Activated T-helper 1 cell treated with anti-CD3 and anti-CD28 coated beads, Interleukin-12 subunit alpha, Interleukin-12 subunit beta, Interleukin-2, Interleukin-4 antibody, amounts not matched to agents 30 ng/mL and 10 ng/mL and 1 ng/mL, durations not matched to agents 14 hours and 24 hours and 36 hours (primary cell): ENCODE measurements around the gene HTR4. TPM values are rescaled to one million over a fixed set of nuclear protein-coding genes. Genes with fewer than 3 reads are reported as not detected.
A peak's percentile ranks its signal among the peaks of the same experiment; 100 is the strongest.

Experiments used
- DNase-seq: peaks from one replicate; pipeline ENCODE4 v3.0.0; 2021; ENCODE audit warnings: low spot score
- H3K27ac Mint-ChIP-seq: one replicate; pipeline ENCODE4 v1.8.0; 2021; ENCODE audit warnings: mild to moderate bottlenecking, mixed read lengths
- H3K27me3 Mint-ChIP-seq: one replicate; pipeline ENCODE4 v1.8.0; 2022; ENCODE audit warnings: mild to moderate bottlenecking, moderate library complexity, mixed read lengths; ENCODE audit not compliant: insufficient read depth
- H3K36me3 Mint-ChIP-seq: one replicate; pipeline ENCODE4 v1.8.0; 2021; ENCODE audit warnings: low read depth, mixed read lengths
- H3K4me1 Mint-ChIP-seq: one replicate; pipeline ENCODE4 v1.8.0; 2021; ENCODE audit warnings: low read depth, mixed read lengths
- H3K4me3 Mint-ChIP-seq: one replicate; pipeline ENCODE4 v1.8.0; 2021; ENCODE audit warnings: mild to moderate bottlenecking, moderate library complexity, mixed read lengths
- H3K9me3 Mint-ChIP-seq: one replicate; pipeline ENCODE4 v1.8.0; 2021; ENCODE audit warnings: mixed read lengths
- intact Hi-C: fragments of 100-400 bp; cut with micrococcal nuclease; formaldehyde crosslinking; loops from one replicate; pipeline ENCODE4 v1.15.1; 2024
- total RNA-seq: library from RNA; stranded (reverse); gene quantifications from 2 replicates; pipeline ENCODE4 v1.2.3, GENCODE V29; 2022

Gene HTR4
- total RNA-seq, 1 donor from 2014 or later, result not detected

DNA sequence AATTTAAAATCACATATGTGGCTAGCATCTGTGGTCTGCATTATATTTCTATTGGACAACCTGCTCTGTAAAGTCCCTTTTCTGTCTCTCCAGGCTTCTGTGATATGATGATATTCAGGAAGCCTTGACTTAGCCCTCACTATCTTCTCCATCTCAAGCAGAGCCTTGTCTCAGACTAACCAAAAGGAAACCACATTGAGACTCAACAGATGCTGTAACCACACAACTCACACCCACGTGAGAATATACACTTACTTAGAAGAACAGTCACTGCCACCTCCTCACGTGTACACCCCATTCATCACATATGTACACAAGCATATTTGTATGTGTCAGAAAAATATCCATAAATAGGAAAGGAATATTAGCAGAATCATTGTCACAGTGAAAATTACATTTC is 33.6 kb downstream of the HTR4 start:
- Mint-ChIP-seq H3K4me1 (peaks cover 36% of the 10 kb centered on the region), H3K36me3 (no peaks in the 10 kb centered on the region), H3K4me3 (no peak overlapping the region), H3K9me3 (no peaks in the 10 kb centered on the region), H3K27me3 (peaks cover 24% of the 10 kb centered on the region), H3K27ac (peak overlapping the region; percentile 28)
- intact Hi-C loops, result loop anchor here (1.0 to 5.0 kb wide), 4 partner anchors 89 to 434 kb away; partner anchors contain the start of gene FBXO38
- peak; percentile 48 for DNase-seq

DNA sequence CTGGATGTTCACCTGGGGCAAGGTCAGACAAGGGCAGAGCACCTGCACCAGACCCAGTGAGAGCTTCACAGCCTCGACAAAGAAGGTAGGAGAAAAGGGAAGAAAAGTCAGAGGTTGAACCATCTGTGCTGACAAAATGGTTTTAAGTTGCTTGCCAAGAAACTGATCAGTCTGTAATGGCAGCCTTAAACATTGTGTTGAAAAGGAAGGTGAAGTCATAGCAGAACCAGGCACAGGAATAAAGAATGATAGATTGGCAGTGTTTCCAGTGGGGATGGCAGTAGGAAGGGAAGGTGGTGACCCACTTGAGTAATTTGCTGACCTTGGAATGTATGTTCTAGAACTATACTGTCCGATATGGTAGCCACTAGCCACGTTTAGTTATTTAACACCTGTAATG is 34.2 kb downstream of the HTR4 start:
- Mint-ChIP-seq H3K27ac (peak overlapping the region; percentile 24), H3K36me3 (no peaks in the 10 kb centered on the region), H3K9me3 (no peaks in the 10 kb centered on the region), H3K4me3 (no peak overlapping the region), H3K27me3 (peaks cover 24% of the 10 kb centered on the region), H3K4me1 (peaks cover 36% of the 10 kb centered on the region)
- DNase-seq, result no peak
- intact Hi-C loops, result loop anchor here (1.0 to 5.0 kb wide), 4 partner anchors 89 to 434 kb away; partner anchors contain the start of gene FBXO38

DNA sequence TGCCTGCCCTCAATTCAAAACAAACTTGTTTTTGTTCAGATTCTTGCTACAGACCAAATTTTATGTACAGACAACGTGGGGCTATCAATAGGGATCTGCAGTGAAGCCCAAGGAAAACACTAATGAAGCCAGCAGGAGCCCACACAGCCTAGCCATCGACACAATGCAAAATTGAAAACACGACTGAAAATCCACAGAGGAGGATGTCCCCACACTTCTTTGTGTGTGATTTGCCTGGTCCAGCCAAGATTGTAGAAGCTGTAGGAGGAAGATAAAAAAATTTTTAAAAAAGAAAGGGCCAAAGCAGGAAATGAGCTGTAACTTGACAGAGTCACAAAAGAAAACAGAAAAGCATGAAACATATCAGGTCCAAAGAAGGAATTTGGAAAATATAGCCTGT is 34.8 kb downstream of the HTR4 start:
- peaks cover 24% of the 10 kb centered on the region for H3K27me3 Mint-ChIP-seq
- H3K36me3 Mint-ChIP-seq, result no peaks in the 10 kb centered on the region
- intact Hi-C loops, result no loop called here
- no peak for DNase-seq
- H3K27ac Mint-ChIP-seq, result no peak overlapping the region
- peak overlapping the region; percentile 13 for H3K4me3 Mint-ChIP-seq
- peaks cover 36% of the 10 kb centered on the region for H3K4me1 Mint-ChIP-seq
- H3K9me3 Mint-ChIP-seq, result no peaks in the 10 kb centered on the region

DNA sequence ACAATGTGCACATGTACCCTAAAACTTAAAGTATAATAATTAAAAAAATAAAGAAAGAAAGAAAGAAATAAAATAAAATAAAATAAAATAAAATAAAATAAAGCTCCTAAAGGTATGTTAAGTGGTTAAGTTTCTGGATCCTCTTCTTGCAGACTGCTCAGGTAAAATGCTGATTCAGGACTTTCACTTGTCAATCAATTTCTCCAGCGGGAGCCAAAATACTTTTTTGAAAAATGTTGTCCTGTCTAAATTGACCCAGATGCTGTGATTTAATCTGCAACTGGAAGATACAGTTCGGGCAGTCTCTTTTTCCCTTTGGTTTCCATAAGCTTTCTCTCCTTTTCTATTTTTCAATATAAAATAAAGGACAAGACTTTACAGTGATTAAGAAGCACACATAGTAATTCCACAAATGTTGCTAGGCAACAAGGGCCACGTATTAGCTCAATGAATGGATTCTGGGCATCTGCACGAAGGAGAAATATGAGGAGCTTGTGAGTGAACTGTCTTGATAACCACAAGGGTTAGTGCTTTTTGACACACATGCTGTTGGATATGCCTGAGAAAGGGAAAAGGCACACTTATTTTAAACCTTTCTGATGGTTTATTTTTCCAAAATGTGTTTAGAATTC is 38.6 kb downstream of the HTR4 start:
- DNase-seq, result no peak
- H3K27ac Mint-ChIP-seq, result no peak overlapping the region
- H3K9me3 Mint-ChIP-seq, result no peaks in the 10 kb centered on the region
- peaks cover 21% of the 10 kb centered on the region for H3K4me1 Mint-ChIP-seq
- H3K36me3 Mint-ChIP-seq, result no peaks in the 10 kb centered on the region
- peaks cover 11% of the 10 kb centered on the region for H3K27me3 Mint-ChIP-seq
- intact Hi-C loops, result no loop called here
- H3K4me3 Mint-ChIP-seq, result no peak overlapping the region

DNA sequence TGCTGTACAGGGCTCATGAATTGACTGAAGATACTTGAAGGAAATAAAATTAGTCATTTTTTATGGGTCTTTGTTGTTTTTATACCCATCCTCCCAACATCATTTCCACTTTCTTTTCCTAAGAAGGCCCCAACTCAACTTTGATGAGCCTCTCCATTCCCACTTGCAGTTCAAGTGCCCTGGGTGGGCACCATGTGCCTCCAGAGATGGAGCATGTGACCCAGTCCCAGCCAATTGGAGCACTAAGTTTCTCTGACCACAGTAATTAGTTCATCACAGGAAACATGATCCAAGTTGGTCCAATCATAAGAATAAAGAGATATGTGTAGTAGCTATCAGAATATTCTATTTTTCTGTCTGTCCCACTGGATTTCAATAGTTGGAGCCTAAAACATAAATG is 46.9 kb downstream of the HTR4 start:
- H3K36me3 Mint-ChIP-seq, result no peaks in the 10 kb centered on the region
- H3K27me3 Mint-ChIP-seq, result peaks cover 2% of the 10 kb centered on the region
- no peak overlapping the region for H3K4me3 Mint-ChIP-seq
- H3K27ac Mint-ChIP-seq, result no peak overlapping the region
- intact Hi-C loops, result no loop called here
- DNase-seq, result no peak
- no peaks in the 10 kb centered on the region for H3K9me3 Mint-ChIP-seq
- no peaks in the 10 kb centered on the region for H3K4me1 Mint-ChIP-seq

DNA sequence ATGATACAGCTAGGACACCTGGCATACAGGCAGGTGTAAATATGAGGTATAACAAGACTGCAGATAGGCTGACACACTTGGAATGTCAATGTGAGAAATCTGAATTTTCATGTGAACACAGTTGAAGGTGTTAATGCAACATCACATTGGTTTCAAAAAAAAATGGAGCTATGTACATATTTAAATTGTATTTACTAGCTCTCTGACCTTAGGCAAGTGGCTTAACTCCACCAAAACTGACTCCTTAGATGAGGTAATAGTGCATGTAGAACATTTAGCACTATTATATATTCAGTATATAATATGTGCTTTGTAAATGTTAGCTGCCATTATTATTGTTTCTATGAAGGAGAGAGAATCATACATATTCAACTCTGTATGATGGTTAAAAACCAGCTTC is 48.0 kb downstream of the HTR4 start:
- Mint-ChIP-seq H3K4me3 (no peak overlapping the region), H3K36me3 (no peaks in the 10 kb centered on the region), H3K27me3 (peaks cover 2% of the 10 kb centered on the region), H3K4me1 (no peaks in the 10 kb centered on the region), H3K27ac (no peak overlapping the region), H3K9me3 (no peaks in the 10 kb centered on the region)
- no peak for DNase-seq
- intact Hi-C loops, result no loop called here

DNA sequence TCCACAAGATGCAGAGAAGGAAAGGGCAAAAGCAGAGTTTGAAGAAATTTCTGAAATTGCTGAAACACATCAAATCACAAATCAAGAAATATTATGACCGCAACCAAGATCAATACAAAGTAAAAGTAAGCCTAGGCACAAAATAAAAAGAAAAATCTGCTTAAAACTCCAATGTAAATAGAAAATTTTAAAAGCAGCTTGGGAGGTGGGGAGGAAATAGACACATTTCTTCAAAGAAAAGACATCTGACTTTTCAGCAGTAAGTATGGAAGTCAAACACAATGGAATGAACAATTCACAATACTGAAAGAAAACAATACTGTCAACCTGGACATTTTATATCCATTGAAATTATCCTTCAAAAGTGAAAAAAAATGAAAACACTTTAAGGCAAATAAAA is 55.1 kb downstream of the HTR4 start:
- DNase-seq, result no peak
- Mint-ChIP-seq H3K4me3 (no peak overlapping the region), H3K27me3 (peaks cover 2% of the 10 kb centered on the region), H3K27ac (no peak overlapping the region), H3K4me1 (no peaks in the 10 kb centered on the region), H3K9me3 (peaks cover 8% of the 10 kb centered on the region), H3K36me3 (no peaks in the 10 kb centered on the region)
- intact Hi-C loops, result no loop called here

DNA sequence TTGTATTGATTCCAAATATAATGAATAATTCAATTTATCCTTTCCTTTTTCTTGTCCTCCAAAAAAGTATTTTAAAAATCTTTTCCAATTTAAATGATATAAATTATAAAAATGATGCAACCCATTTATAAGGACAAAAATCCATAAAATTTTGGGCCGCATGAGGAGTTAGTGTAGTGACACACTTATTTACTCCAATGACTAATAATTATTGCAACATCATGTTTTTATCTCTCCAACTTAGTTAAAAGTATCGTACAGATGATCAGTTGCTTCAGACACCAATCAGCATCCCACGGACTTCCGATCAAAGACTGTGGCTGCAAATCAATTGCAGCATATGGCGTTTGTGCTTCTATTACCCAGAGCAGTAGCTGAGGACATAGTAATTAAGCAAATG is 58.6 kb downstream of the HTR4 start:
- no peak overlapping the region for H3K27ac Mint-ChIP-seq
- H3K36me3 Mint-ChIP-seq, result no peaks in the 10 kb centered on the region
- H3K4me3 Mint-ChIP-seq, result no peak overlapping the region
- no peaks in the 10 kb centered on the region for H3K4me1 Mint-ChIP-seq
- intact Hi-C loops, result no loop called here
- DNase-seq, result no peak
- H3K27me3 Mint-ChIP-seq, result no peaks in the 10 kb centered on the region
- peaks cover 8% of the 10 kb centered on the region for H3K9me3 Mint-ChIP-seq

DNA sequence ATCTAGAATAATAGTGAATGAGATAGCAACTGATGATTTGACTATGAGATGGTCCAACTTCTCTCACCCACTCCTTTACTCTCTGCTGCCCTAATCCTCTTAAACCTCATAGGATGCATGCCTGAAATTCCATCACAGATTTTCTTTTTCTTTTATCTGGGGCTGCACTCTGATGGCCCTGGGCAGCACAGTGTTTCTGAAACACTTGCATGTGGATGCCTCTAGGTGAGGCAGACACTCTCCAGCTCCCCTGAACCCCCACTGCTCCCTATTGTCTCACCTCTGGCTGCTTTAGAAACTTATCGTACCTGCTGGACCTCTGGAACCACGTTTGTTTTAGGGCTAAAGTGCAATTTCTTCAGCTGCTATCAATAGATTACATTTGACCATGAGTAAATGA is 67.5 kb downstream of the HTR4 start:
- intact Hi-C loops, result no loop called here
- no peak for DNase-seq
- Mint-ChIP-seq H3K4me1 (no peaks in the 10 kb centered on the region), H3K36me3 (no peaks in the 10 kb centered on the region), H3K27me3 (no peaks in the 10 kb centered on the region), H3K4me3 (no peak overlapping the region), H3K27ac (no peak overlapping the region), H3K9me3 (no peaks in the 10 kb centered on the region)

DNA sequence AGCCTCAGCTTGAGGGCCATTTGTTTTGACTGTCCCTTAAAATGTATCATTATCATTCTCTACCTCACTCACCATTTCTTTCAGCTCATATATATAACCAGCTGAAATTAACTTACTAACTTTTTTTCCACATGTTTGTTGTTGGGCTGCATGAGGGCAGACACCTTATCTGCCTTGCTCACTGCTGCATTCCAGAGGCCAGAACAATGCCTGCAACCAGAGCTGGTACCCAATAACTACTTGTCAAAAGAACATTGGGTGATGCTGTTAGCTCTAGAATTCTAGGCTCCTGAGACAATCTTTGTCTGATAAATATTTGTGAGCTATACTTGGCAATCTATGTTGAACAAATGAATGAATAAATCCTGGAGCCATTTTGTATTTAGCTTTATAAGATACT is 68.3 kb downstream of the HTR4 start:
- DNase-seq, result no peak
- H3K27me3 Mint-ChIP-seq, result peaks cover 2% of the 10 kb centered on the region
- intact Hi-C loops, result no loop called here

DNA sequence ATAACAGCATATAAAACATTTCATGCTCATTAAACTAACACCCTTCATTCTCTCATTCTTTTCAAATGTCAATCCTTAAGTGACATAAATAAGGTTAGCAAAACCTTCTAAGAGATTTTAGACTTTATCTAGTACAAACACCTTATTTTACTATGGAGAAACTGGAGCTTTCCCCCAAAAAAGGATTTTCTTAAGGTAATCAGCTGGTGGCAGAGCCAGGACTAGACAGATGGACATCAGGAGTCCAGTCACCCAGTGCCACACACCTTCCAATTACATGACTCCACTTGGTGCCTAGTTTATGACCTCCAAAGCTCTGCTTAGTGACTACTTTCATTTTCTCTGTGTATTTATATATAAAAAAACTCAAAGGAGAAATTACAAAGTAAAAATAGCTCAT is 70.2 kb downstream of the HTR4 start:
- Mint-ChIP-seq H3K9me3 (no peaks in the 10 kb centered on the region), H3K4me1 (no peaks in the 10 kb centered on the region), H3K27me3 (peaks cover 6% of the 10 kb centered on the region), H3K4me3 (no peak overlapping the region), H3K36me3 (no peaks in the 10 kb centered on the region), H3K27ac (no peak overlapping the region)
- DNase-seq, result no peak
- intact Hi-C loops, result no loop called here

More for the DNA sequence above, 68.3 kb downstream of the HTR4 start:
- Mint-ChIP-seq H3K4me1 (no peaks in the 10 kb centered on the region), H3K27ac (no peak overlapping the region), H3K36me3 (no peaks in the 10 kb centered on the region), H3K9me3 (no peaks in the 10 kb centered on the region), H3K4me3 (no peak overlapping the region)

DNA sequence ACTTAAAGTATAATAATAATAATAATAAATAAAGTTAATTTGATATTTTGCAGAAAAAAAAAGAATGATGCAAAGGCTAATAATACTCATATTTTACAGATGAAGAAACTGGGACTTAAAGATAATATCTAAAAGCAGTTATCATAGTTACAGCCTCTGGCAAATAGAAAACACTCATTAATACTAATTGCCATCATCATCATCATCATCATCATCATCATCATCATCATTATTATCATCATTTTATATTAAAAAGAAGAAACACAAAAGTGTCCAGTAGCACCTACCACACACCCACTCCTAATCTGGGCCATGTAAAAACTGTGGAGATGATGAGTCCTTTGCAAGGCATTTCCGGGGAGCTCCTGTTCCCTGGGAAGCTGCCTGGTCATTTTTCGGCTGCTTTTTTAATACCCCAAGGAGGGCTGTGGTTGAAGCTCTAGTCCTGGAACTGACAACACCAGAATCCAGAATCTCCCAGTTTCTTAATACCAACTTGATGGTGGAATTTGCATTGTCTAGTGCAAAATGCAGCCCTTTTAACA is 70.8 kb downstream of the HTR4 start:
- Mint-ChIP-seq H3K9me3 (no peaks in the 10 kb centered on the region), H3K4me3 (no peak overlapping the region), H3K4me1 (no peaks in the 10 kb centered on the region), H3K36me3 (no peaks in the 10 kb centered on the region), H3K27ac (no peak overlapping the region), H3K27me3 (peaks cover 6% of the 10 kb centered on the region)
- intact Hi-C loops, result no loop called here
- no peak for DNase-seq

DNA sequence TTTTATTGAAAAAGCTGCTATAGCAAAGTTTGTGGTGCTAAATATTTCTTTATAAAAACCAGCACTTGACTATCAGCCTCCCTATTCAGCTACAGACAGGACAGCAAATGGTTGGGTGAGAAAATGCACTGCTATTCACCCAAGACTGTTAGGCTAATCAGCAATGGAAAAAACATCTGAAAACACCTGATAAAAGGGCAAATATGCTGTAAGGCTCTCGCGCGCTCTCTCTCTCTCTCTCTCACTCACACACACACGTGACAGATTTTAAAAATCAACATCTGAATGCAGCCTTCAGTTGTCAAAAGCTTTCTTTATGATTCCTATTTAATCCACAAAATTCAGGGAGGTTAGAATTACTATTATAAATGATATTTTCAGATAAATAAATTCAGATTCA is 80.2 kb downstream of the HTR4 start:
- Mint-ChIP-seq H3K36me3 (no peaks in the 10 kb centered on the region), H3K9me3 (no peaks in the 10 kb centered on the region), H3K27me3 (no peaks in the 10 kb centered on the region), H3K27ac (no peak overlapping the region), H3K4me1 (no peaks in the 10 kb centered on the region), H3K4me3 (no peak overlapping the region)
- no peak for DNase-seq
- intact Hi-C loops, result no loop called here

DNA sequence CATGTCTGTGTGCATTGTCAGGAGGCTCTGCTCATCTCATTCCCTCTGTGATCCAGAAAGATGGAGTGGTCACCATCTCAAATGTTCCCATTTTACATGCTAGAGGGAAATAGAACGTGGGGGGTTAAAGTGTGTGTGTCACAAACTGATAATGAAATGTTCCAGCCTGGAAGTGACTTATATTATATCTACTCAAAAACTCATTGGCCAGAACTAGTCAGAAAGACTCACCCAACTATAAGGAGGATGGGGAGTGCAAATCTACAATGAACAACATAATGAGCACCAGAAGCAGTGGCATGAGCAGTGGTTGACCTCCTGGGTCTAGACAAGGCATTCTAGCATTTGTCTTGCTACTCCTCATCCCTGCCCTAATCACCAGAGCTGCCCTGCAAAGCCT is 81.0 kb downstream of the HTR4 start:
- no peaks in the 10 kb centered on the region for H3K9me3 Mint-ChIP-seq
- H3K4me1 Mint-ChIP-seq, result no peaks in the 10 kb centered on the region
- intact Hi-C loops, result no loop called here
- H3K27ac Mint-ChIP-seq, result no peak overlapping the region
- no peaks in the 10 kb centered on the region for H3K36me3 Mint-ChIP-seq
- no peaks in the 10 kb centered on the region for H3K27me3 Mint-ChIP-seq
- no peak overlapping the region for H3K4me3 Mint-ChIP-seq
- DNase-seq, result no peak
